ENCODE data around the gene WDR33.

- TF ChIP-seq, protein P1, sequence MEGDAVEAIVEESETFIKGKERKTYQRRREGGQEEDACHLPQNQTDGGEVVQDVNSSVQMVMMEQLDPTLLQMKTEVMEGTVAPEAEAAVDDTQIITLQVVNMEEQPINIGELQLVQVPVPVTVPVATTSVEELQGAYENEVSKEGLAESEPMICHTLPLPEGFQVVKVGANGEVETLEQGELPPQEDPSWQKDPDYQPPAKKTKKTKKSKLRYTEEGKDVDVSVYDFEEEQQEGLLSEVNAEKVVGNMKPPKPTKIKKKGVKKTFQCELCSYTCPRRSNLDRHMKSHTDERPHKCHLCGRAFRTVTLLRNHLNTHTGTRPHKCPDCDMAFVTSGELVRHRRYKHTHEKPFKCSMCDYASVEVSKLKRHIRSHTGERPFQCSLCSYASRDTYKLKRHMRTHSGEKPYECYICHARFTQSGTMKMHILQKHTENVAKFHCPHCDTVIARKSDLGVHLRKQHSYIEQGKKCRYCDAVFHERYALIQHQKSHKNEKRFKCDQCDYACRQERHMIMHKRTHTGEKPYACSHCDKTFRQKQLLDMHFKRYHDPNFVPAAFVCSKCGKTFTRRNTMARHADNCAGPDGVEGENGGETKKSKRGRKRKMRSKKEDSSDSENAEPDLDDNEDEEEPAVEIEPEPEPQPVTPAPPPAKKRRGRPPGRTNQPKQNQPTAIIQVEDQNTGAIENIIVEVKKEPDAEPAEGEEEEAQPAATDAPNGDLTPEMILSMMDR (IDR thresholded peaks at IDR 0.05; ENCODE audit: low read depth, low read length) = no peak
- no peak for TF ChIP-seq EZH2phosphoT487 (IDR thresholded peaks at IDR 0.05; ENCODE audit: low read depth)
Observed at GRCh38 chr2:127841466-127842178, 30.7 kb upstream of the WDR33 start.

Data from OCI-LY3 (cell line).